HG02852 (cell line): ENCODE results near the gene USE1.

Experiments used
- ATAC-seq: cut with Tn5 transposase; IDR thresholded peaks from one replicate; pipeline ENCODE4 v1.9.1; 2021; ENCODE audit warnings: mild to moderate bottlenecking, moderate library complexity; ENCODE audit not compliant: unreplicated experiment

USE1 gene

DNA sequence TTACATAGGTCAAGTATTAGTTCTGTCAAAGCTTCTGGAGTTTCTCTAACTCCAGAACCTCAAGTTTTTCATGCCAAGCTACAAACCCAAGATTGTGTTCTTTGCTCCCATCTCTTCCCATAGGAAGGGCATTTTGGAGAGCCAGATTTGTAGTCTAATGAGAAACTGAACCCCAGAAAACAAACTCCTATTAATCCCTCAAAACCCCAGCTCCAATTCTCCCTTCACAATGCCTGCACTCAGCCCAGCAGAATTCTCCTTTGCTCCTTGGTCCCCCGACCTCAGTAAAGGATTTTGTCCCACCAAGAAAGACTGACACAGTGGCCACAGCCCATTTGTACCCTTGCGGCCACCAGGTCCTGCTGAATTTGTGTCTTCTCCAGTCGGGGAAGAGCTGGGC, 41.0 kb downstream of the USE1 start:
- no peak for ATAC-seq

DNA sequence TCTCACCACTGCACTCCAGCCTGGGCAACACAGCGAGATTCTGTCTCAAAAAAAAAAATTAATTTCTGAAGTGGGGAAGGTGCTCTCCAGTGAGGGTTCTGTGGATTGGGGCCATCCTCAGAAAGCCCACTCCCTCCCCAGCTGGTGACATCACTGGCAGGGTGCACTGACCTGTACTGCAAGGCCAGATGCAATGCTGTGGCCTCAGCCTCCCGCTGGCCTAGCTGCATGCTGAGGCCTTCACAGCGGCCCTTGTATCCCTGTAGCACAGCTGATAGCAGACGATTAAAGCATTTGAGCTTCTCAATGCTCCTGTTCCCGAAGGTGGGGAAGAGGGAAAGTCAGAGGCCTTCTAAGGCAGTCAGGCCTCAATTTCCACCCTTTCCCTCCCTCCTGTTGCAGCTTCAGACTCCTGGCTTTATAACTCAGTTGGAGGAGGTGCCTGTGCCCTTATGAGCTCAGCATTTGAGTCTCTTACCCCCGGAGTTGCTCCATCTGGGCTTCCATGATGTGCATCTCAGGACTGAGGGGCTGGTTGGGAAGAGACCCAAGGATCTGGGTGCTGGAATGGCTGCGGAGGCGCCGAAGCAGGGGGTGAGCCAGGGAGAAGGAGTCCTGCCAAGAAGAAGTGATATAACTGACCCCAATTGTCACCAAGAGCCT, 44.1 kb downstream of the USE1 start:
- no peak for ATAC-seq

DNA sequence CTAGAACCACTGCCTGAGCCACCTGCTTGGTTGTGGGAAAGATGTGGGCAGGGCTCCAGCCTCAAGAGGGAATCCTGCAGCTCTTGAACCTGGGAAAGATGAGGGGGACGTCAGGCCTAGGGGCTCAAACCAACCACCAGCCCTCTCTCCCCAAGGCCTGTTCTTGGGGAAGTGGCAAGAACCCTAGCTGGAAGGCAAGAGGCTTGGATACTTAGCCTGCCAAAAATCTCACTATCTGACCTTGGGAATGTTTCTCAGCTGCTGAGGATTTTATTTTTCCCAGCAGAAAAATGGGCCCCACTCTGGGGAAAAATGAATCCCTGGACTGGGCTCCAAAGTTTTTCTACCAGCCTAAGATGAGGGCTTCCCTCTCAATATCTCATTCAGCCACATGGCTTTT, 44.8 kb downstream of the USE1 start:
- ATAC-seq: no peak

DNA sequence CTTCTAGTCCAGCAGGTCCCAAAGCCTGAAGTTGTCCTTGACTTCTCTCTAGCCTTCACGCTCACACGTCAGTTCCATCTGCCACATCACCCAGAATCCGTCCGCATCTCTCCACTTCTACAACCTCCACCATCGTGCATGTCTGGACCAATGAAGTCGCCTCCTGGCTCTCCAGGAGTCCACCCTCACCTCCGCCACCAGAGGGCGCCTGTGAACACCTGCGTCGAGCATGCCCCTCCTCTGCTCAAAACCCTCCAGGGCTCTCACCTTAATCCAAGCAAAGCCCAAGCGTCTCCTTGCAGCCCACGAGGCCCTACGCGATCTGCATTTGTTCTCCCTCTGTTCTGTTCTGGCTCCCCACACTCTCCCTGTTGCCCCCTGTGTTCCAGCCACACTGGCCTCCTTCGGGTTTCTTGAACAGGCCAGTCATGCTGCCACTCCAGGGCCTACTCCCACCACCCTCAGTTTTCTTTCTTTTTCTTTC, 45.7 kb downstream of the USE1 start:
- peak; percentile 78 for ATAC-seq

DNA sequence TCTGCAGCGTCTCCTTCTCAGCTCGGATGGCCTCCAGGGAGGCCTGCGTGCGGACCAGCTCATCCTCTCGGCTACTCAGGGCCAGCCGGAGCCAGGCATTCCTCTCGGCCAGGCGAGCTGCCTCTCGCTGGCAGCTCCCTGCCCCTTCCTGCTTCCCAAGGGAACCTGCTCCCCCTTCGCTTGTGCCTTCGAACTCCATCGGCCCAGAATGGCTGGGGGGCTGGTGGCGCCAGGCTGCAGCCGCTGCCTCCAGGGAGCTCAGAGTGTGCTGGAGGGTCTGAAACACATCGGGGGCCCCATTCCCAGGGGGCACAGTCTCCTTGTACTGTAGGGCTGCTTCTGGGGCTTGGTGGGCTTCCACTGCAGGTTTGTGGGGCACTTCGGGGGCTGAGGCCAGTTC, 47.4 kb downstream of the USE1 start:
- no peak for ATAC-seq

DNA sequence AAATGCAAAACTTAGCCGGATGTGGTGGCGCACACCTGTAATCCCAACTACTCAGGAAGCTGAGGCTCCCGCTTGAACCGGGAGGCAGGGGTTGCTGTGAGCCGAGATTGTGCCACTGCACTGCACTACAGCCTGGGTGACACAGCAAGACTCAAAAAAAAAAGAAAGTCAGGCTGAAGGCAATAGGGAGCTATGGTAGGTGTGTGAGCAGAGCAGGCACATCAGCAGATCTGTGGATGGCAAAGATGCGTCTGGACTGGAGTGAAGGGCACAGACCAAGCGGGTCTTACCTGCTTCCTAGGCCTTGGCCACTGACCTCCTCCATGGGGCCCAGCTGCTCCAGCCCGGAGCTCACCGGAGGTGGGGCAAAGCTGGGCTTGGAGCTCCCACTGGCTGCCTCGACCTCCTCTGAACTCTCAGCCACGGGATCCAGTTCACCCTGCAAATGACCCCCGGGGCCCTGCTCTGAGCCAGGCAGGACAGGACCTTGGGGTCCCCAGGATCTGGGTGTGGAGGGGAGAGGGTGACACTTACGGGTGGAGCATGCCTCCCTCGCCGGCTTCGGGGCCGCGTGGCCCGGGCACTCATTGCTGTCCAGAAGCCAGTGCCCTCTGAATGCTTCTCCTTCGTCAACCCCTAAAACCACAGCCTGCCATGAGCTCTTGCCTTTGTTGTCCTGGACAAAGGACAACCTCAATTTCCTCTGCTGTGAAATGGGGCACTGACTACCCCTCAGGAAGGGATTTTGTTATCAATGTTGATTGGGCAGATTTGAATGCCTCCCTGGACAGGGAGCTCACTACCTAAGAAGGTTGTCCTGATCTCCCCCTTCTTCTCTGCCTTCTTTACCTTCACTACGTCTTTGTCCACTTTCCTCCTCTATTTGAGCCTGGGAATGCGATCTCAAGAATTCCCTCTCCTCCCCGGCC, 48.8 kb downstream of the USE1 start:
- ATAC-seq: no peak

DNA sequence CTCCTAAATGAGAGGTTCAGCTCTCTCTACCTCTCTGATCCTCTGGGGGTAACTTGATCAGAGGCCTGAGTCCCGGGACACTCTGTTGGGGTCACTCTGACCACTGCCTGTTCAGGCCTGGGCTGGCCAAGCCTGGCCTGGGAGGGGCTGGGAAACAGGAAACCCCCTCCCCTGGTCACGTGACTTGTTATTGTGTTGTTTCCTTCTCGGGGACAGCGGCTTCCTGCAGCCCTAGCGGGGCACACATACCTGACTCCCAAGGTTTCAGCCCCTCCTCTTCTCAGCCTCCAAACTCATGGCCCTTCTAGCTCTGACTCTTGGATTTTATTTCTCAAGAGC, 49.5 kb downstream of the USE1 start, which contains the start of gene USHBP1:
Gene USHBP1 (minus strand): TSS at position 105 of the 339 bp plus-strand sequence. CDS start 446 bp downstream, outside the sequence.
- ATAC-seq: no peak

DNA sequence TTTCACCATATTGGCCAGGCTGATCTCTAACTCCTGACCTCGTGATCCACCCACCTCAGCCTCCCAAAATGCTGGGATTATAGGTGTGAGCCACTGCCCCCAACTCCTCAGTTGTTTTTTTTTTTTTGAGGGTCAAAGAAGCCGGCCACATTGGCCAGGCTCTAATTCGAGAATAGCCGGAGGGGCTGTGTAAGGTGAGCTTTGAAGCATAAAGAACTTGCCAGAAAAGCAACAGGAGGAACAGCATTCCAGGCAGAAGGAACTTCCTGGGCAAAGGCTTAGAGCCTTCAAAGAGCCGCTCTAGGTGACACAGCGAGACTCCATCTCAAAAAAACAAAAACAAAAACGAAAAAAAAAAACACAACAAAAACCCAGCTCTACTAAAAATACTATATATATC, 50.9 kb downstream of the USE1 start:
- no peak for ATAC-seq

DNA sequence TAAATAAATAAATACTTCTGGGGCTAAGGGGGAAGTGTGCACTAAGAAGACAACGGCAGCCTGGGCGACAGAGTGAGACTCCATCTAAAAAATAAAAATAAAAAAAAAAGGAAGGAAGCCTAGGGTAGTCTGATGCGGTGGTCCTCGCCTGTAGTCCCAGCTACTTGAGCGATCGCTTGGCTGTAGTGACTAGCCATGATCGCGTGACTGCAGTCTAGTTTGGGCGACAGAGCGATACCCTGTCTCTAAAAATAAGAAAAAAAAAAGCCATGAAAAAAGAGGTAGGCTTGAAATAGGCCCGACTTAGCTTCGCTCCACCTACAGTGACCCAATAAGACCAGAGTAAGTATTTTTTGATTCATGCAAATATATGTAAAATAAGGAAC, 51.4 kb downstream of the USE1 start:
- no peak for ATAC-seq

DNA sequence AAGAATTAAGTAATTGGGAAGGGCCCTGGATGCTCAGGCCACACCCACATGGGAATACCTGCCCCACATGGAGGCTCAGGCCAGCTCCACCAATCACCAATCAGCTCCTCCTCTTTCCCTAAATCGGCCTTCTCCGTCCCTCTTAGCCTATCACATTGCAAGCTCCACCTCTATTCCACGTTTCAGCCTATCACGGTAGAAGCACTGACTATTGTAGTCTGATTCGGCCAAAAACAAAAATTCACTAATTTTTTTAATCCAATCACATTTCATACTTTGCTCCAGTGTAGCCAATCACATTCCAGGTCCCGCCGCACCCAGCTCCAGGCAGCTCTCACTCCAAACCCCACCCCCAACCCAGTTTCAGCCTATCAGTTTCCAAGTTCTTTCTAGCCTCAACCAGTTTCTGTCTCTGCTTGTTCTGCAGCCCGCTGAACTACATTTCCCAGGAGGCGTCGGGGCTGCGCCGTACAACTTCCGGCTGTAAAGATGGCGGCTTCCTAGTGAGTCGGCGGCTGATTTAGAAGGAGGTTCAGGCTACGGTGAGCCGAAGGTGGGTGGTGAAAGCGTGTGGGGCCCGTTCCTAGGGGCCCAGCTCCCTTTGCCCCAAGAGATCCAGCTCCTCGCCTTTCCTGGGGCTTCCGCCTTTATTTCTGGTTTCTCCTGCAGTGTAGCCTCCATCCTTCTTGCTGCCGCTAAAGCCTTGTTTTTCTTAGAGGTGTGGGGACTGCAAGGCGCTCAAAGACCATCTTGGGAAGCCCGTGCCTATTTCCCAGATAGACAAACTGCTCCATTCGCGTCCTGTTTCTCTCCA, 52.0 kb downstream of the USE1 start, which contains the start of gene BABAM1:
Gene BABAM1 (plus strand): TSS at position 469 of the 814 bp plus-strand sequence. CDS start 1,364 bp downstream, outside the sequence.
- ATAC-seq: peak; percentile 85

DNA sequence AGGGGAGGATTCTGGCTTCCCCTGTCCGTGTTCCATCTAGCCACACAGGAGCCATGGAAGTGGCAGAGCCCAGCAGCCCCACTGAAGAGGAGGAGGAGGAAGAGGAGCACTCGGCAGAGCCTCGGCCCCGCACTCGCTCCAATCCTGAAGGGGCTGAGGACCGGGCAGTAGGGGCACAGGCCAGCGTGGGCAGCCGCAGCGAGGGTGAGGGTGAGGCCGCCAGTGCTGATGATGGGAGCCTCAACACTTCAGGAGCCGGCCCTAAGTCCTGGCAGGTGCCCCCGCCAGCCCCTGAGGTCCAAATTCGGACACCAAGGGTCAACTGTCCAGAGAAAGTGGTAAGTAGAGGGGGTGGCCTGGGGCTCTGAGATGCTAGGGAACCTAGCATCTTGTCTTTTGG, 53.6 kb downstream of the USE1 start:
- no peak for ATAC-seq
